Fibroblast of lung (primary cell): ENCODE data around the gene AOC1.

Source experiments
- CTCF ChIP-seq, 2 donors: IDR thresholded peaks in 1 of 2; conservative IDR thresholded peaks in 1 of 2; 1 replicate in 1 of 2; 2 replicates in 1 of 2; pipeline ENCODE4 v1.5.1; 2011 to 2012; ENCODE audit warnings: low read length in 2 of 2, control low read depth in 1 of 2, inconsistent platforms in 1 of 2, low read depth in 1 of 2, mild to moderate bottlenecking in 1 of 2
- EZH2 ChIP-seq: IDR thresholded peaks from 2 replicates; pipeline ENCODE4 v1.5.1; 2012; ENCODE audit warnings: low read length, control low read depth, mild to moderate bottlenecking; ENCODE audit errors: missing control alignments

GRCh38 chr7:150820148-150820547 is 32.2 kb upstream of the AOC1 start:
- TF ChIP-seq CTCF (conservative IDR thresholded peaks at IDR 0.05 in 1 of 2, IDR thresholded peaks at IDR 0.05 in 1 of 2; ENCODE audit: low read depth in 1 of 2, low read length in 2 of 2) = no peak
- TF ChIP-seq EZH2 = no peak
